IPS-18c (cell line): Measurements from ENCODE around the gene USHBP1.

Experiments used
- H3K4me3 ChIP-seq: 2 replicates; pipeline ENCODE4 v1.7.0; 2013; ENCODE audit warnings: low read depth, mild to moderate bottlenecking, low read length, moderate library complexity; ENCODE audit not compliant: insufficient read depth
- H3K9me3 ChIP-seq: one replicate; pipeline ENCODE4 v1.6.1; 2013; ENCODE audit warnings: mild to moderate bottlenecking, low read length, moderate library complexity; ENCODE audit not compliant: control insufficient read depth, insufficient read depth

USHBP1 gene

GRCh38 chr19:17209126-17210036 lies 55.2 kb downstream of the USHBP1 start:
- H3K9me3 ChIP-seq = peaks cover 2% of the 10 kb centered on the region

GRCh38 chr19:17206736-17207581 lies 57.6 kb downstream of the USHBP1 start:
- H3K4me3 ChIP-seq = no peak overlapping the region

More at GRCh38 chr19:17209126-17210036, 55.2 kb downstream of the USHBP1 start:
- H3K4me3 ChIP-seq = peak overlapping the region; percentile 32; the same call in 1 of the 2 replicates

GRCh38 chr19:17205237-17206140 lies 59.1 kb downstream of the USHBP1 start:
- Histone ChIP-seq H3K9me3 (no peaks in the 10 kb centered on the region), H3K4me3 (no peak overlapping the region)

More at GRCh38 chr19:17206736-17207581, 57.6 kb downstream of the USHBP1 start:
- H3K9me3 ChIP-seq = no peaks in the 10 kb centered on the region

GRCh38 chr19:17202713-17203112 lies 61.8 kb downstream of the USHBP1 start:
- H3K9me3 ChIP-seq = no peaks in the 10 kb centered on the region
- H3K4me3 ChIP-seq = no peak overlapping the region

GRCh38 chr19:17202249-17202648 lies 62.3 kb downstream of the USHBP1 start:
- Histone ChIP-seq H3K9me3 (no peaks in the 10 kb centered on the region), H3K4me3 (no peak overlapping the region)

- no peak overlapping the region for H3K4me3 ChIP-seq
Measured at GRCh38 chr19:17200408-17201079, 64.0 kb downstream of the USHBP1 start.

More at GRCh38 chr19:17200408-17201079, 64.0 kb downstream of the USHBP1 start:
- no peaks in the 10 kb centered on the region for H3K9me3 ChIP-seq
